ENCODE measurements around the gene OR4D2. TPM values are rescaled to one million over a fixed set of nuclear protein-coding genes. Genes with fewer than 3 reads are reported as not detected.

Gene OR4D2
- total and polyA plus RNA-seq, 2 of the 4 experiments (the other 2 are of a cell fraction), result not detected

- Histone ChIP-seq H4K8ac (ENCODE audit: low read depth in 2 of 2, low read length in 2 of 2) (no peak overlapping the region), H2BK120ac (ENCODE audit: low read depth, low read length) (no peak overlapping the region), H4K5ac (ENCODE audit: low read depth, low read length) (no peak overlapping the region), H2AK9ac (replicated peaks; ENCODE audit: low read depth, low read length, poor library complexity) (no peak overlapping the region), H3K27me3 (ENCODE audit: control insufficient read depth, insufficient read depth, low read length) (peaks cover 11% of the 10 kb centered on the region), H2AFZ (replicated peaks; ENCODE audit: low read length, poor library complexity) (no peak overlapping the region), H3K23ac (ENCODE audit: low read depth, low read length) (no peak overlapping the region), H3K9me3 (ENCODE audit: control insufficient read depth, insufficient read depth, low read length) (no peaks in the 10 kb centered on the region), H3K36me3 (ENCODE audit: control insufficient read depth, insufficient read depth, low read length) (no peaks in the 10 kb centered on the region), H3K14ac (replicated peaks; ENCODE audit: low read depth, low read length) (no peak overlapping the region), H2BK5ac (ENCODE audit: low read depth, low read length, poor library complexity, severe bottlenecking) (no peak overlapping the region), H3K4me2 (ENCODE audit: low read depth, low read length) (no peak overlapping the region), H3K27ac (ENCODE audit: insufficient read depth, low read length) (no peak overlapping the region), H4K20me1 (ENCODE audit: insufficient read depth, low read length) (no peaks in the 10 kb centered on the region), H3K9me1 (ENCODE audit: insufficient read depth, low read length) (peaks cover 3% of the 10 kb centered on the region; the same call in 1 of the 2 replicates), H3K79me1 (ENCODE audit: low read depth in 1 of 2, low read length in 2 of 2) (no peaks in the 10 kb centered on the region), H2AK5ac (ENCODE audit: low read depth, low read length) (no peak overlapping the region), H3K4me3 (ENCODE audit: insufficient read depth, low read depth, low read length) (no peak overlapping the region), H2BK15ac (ENCODE audit: low read depth, low read length) (no peak overlapping the region), H3K4ac (ENCODE audit: low read depth, low read length) (no peak overlapping the region), H3K56ac (ENCODE audit: extremely low read depth, insufficient read depth, low read length) (no peak overlapping the region), H2BK20ac (ENCODE audit: low read depth, low read length) (no peak overlapping the region), H3K4me1 (ENCODE audit: control insufficient read depth, insufficient read depth, low read length) (no peaks in the 10 kb centered on the region), H3K9ac (ENCODE audit: low read depth, low read length) (no peak overlapping the region), H3K18ac (ENCODE audit: low read depth, low read length) (no peak overlapping the region), H4K91ac (ENCODE audit: insufficient read depth, low read depth, low read length) (no peak overlapping the region)
- TF ChIP-seq CTCF (conservative IDR thresholded peaks at IDR 0.05; ENCODE audit: low read depth, low read length), result no peak
- TF ChIP-seq MXI1 (IDR thresholded peaks at IDR 0.05; ENCODE audit: borderline replicate concordance, low read depth, low read length), result no peak
- 66% methylated on average over 3 of the region's 3 CpGs; no CpG with 5 or more reads in 1 of the 2 experiments for WGBS, 2 experiments (ENCODE audit: extremely low coverage in 2 of 2, insufficient read length in 1 of 2)
- DNase-seq, result no peak
- in situ Hi-C loops (cut with MboI; ENCODE audit: low sequenced_read_pairs) (loop anchor here (10.0 to 25.0 kb wide), 3 partner anchors 115 to 1007 kb away; partner anchors contain the start of gene SRSF1), intact Hi-C loops (cut with micrococcal nuclease) (loop anchor here (2.0 to 10.0 kb wide), 2 partner anchors 21 to 445 kb away; no protein-coding TSS in a partner anchor), dilution Hi-C loops (cut with HindIII; ENCODE audit: low sequenced_read_pairs, unreplicated experiment) (no loop called here)
- BruUV-seq (replicated peaks), result no TSS peak
- CTCF ChIA-PET, result no interaction called here
- ATAC-seq (ENCODE audit: low read depth), result no peak
- POLR2A ChIA-PET (ENCODE audit: unreplicated experiment), result no interaction called here
Measured at GRCh38 chr17:58119491-58119890, 47.3 kb upstream of the OR4D2 start.

Measured in IMR-90 (cell line).